ENCODE results near the gene HOXD1.

HOXD1 gene

GRCh38 chr2:176187899-176188773, at the start of gene HOXD1:
HOXD1 (plus strand) TSS chr2:176188668; CDS start chr2:176188802, 134 bp downstream.
- DNase-seq: no peak

DNA sequence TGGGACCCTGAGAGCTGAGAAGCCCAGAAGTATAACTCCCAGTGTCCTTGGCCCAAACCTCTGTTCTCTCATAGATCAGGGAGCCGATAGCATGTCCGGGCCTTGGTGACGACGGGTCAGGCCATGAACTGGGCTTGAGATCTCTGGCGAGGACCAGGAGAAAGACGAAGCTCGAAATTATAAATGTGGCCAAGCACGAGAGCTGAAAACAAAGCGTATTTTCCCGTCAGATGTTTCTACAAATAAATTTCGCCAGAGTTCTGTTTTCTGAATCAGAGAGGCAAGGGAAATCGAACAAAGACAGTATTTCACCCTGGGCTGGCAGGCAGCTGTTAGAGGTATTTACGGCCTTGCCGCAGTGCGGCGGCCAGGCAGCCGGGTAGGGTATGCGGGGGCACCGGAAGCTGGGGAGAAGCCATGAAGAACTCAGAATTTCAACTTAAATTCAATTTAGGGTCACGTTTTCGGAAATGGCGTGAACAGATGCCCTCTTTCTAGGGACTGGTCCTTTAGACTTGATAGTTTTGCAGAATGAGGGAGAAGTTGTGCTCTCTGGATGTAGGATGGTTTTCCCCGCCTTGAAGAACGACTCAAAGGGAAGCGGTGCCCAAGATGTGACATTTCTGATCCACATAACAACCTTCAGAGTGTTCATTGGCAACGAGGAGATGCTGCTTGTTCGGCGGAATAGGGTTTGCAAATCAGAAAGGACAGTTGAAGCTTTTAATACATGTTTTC, 49.4 kb upstream of the HOXD1 start:
- no peak for DNase-seq

DNA sequence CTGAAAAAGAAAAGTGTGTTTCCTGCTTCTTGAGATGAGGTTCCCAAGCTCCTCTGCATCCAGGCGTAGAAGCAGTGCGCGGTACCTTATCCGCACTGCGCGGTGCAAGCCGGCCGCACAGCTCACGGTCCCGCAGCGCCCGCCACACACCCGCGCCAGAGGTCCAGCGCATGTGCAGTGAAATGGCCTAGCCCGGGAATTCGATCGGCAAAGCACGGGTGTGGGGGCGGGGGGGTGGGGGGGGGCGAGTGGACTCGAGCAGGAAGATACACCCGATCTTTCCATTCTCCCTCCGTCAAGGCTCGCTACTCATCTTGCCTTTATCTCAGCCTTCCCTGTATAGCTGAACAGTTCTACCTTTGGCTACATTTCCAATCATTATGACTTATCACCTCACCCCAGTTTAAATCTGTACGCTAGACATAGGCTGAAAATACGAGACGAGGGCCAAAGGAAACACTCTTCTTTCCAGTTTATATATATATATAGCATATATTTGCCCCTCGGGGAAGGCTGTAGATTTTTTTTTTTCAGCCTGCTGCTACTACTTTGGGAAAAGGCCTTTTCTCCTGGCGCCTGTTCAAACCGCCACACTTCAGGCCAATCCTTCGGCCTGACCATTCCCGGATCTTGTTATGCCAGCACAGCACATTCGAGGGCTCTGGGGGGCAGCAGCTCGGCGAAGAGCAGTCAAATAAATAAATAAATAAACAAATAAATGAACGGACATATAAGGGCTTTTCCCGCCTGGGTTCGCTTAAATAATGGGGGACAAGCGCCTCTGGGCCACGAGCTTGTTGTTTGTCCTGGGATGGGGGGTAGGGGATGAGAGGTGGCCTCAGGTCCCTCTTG, 48.6 kb upstream of the HOXD1 start:
- DNase-seq: no peak

DNA sequence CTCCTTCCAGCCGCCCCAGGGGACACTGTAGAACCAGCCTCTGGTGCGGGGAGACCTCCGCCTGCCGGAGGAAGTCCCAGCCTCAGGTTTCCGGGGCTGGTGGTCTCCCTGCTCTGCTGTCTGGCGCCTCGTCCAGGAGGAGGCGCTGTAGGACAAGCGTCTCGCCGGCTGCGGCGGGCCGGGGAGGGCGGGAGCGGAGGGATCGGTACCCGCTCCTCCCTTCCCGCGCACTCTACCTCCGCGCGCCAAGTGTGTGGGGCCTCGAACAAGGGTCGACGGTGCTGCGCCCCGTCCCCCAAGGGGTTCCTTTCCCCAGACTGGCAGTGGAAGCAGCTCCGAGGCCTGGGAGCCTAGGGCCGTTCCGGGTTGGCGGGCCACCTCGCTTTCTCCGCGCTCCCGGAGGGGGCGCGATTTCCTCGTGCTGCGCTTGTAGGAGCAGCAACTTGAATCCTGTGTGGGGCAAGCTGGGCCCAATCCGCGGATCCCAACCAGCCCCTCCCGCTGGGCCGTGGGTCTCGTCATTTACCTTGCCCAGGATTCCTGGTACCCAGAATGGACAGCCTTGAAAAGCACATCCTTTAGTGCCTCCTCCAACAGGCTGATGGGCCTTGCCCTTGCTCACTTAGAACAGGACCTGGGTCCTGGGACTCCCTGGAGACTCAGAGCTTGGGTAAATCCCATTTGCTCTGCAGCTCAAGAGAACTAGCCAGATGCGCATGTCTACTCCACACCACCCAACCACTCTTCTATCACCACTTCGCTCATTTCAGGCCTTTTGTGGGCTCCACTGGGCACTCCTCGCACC, 47.8 kb upstream of the HOXD1 start:
- DNase-seq: peak; percentile 66

GRCh38 chr2:176142281-176142680, 46.2 kb upstream of the HOXD1 start:
- no peak for DNase-seq

GRCh38 chr2:176145085-176145969, 43.1 kb upstream of the HOXD1 start:
- no peak for DNase-seq

DNA sequence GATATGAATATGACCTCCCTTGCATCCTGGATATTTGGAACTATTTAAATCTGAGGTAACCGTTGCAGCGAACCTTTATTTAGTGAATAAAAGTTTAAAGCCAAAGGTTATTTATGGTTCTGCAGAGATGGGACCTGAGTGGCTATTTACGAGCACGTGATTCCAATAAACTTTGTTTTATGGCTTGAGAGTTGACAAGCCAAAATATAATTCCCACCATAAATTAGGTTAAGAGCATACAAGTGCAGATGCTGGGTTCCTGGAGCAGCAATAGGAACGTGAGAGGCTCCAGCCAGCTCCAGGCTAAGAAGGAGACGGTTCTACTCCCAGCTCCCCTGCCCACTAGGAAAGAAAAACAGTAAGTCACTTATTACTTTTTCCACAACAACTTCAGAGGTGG, 42.4 kb upstream of the HOXD1 start:
- DNase-seq: no peak

DNA sequence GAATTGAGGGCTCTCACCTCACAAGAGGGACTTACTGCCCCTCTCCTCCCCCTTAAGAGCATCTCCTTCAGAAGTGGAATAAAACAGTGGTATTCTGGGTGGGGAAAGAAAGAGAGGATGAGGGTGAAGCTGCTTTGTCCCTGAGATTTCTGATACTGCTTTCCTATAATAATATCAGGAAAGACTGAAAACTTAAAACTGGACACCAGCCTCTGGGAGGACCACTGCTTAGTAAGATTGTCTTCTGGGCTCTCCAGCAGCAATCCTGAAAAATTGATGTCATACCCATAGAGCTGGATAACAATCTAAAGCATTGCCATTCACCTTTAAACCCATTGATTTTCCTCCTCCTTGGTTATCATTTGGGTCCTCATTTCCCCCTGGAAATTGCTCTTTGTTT, 41.8 kb upstream of the HOXD1 start:
- DNase-seq: no peak

DNA sequence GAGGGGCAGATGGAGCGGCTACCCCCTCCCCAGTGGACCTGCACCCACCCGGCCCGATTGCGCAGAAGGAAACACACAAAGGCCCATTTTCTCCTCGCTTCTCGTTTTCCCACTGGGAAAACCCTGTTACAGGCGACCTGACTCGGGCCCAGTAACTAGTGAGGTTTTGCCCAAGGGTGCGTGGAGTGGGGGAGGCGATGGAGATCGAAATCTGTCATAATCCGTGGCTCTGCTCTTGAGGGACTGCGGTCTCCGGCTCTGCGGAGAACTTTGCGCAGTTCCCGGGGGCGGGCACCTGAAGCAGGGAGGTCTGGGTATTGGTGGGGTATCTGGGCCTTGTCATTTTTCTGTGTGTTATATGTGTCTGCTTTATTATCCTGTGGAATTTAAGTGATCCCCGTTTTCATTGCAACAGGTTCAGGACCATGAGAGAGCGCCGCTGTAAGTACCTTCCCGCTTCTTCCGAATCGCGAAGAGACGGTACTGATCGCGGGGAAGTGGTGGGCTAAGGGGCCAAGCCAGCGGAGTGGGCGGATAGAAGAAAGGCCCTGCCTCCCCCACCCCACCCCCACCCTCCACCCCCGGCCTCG, 41.2 kb upstream of the HOXD1 start:
- no peak for DNase-seq

GRCh38 chr2:176147800-176148496, 40.5 kb upstream of the HOXD1 start:
- DNase-seq: no peak

- no peak for DNase-seq
Observed at GRCh38 chr2:176148751-176149421, 39.6 kb upstream of the HOXD1 start.

GRCh38 chr2:176149481-176149938, 39.0 kb upstream of the HOXD1 start:
- DNase-seq: no peak

DNA sequence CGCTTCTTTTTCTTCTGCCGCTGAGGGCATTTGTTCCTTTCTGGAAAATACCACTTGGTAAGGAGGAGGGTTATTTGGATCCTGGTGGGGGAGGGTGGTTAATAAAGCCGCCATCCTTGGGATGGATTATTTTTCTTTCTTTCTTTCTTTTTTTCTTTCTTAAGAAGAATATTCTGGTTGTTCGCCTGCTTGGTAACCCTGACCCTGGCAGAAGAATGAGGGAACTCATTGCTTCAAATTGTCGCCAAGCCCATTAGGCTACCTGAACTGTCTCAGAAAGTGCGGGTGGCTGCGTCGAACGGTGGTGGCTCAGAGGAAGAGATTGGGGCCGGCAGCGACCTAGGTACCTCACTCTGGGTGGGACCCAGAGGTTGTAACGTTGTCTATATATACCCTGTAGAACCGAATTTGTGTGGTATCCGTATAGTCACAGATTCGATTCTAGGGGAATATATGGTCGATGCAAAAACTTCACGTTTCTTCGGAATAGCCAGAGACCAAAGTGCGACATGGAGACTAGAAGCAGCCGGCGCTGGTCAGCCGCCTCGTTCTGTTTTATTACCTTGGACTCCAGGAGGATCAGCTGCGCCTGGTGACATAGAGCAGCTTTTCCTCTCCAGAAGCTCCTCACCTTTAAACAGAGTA, 38.4 kb upstream of the HOXD1 start:
- DNase-seq: no peak

GRCh38 chr2:176150584-176151441, 37.7 kb upstream of the HOXD1 start:
- DNase-seq: no peak

- DNase-seq: no peak
Observed at GRCh38 chr2:176151442-176152287, 36.8 kb upstream of the HOXD1 start, which contains the start of gene HOXD4. HOXD4 (plus strand) TSS chr2:176151550; CDS start chr2:176151634, 84 bp downstream.

GRCh38 chr2:176152350-176153181, 35.9 kb upstream of the HOXD1 start:
- DNase-seq: no peak

All from suppressor macrophage treated with lipopolysaccharide for 4 hours (primary cell).